Activated B cell treated with CpG ODN at 0.5 μM for 24 hours (primary cell): ENCODE results near the gene VKORC1. TPM values are rescaled to one million over a fixed set of nuclear protein-coding genes. Genes with fewer than 3 reads are reported as not detected.
"Not testable (repeated sequence)": the region's sequence is repeated elsewhere in the genome, so short reads cannot be mapped to it uniquely, and the experiment has no call there.

Source experiments
- ATAC-seq: fragments of 200-7000 bp; cut with Tn5 transposase; one replicate; pipeline ENCODE4 v1.10.0; 2021; ENCODE audit warnings: low read depth, mild to moderate bottlenecking, moderate library complexity
- CTCF ChIA-PET: fragments of 350-600 bp; sonication (Branson Sonifier 250); formaldehyde crosslinking; loops from one replicate; lab custom pipeline; 2021; ENCODE audit warnings: antibody characterized with exemption; lab: Charles Lee
- POLR2A ChIA-PET: fragments of 350-600 bp; sonication (Branson Sonifier 250); formaldehyde crosslinking; loops from one replicate; lab custom pipeline; 2021; ENCODE audit warnings: antibody characterized with exemption; lab: Charles Lee
- DNase-seq: peaks from one replicate; pipeline ENCODE4 v3.0.0; 2022
- H3K27ac Mint-ChIP-seq: one replicate; pipeline ENCODE4 v1.8.0; 2020; ENCODE audit warnings: mixed read lengths
- H3K27me3 Mint-ChIP-seq: one replicate; pipeline ENCODE4 v1.8.0; 2021; ENCODE audit warnings: mixed read lengths
- H3K36me3 Mint-ChIP-seq: one replicate; pipeline ENCODE4 v1.8.0; 2021; ENCODE audit warnings: low read depth, mixed read lengths
- H3K4me1 Mint-ChIP-seq: one replicate; pipeline ENCODE4 v1.8.0; 2021; ENCODE audit warnings: mixed read lengths
- H3K4me3 Mint-ChIP-seq: one replicate; pipeline ENCODE4 v1.8.0; 2020; ENCODE audit warnings: mild to moderate bottlenecking, mixed read lengths
- H3K9me3 Mint-ChIP-seq: one replicate; pipeline ENCODE4 v1.8.0; 2020; ENCODE audit warnings: mixed read lengths
- intact Hi-C: fragments of 100-400 bp; cut with micrococcal nuclease; formaldehyde crosslinking; loops from one replicate; pipeline ENCODE4 v1.15.1; 2024
- total RNA-seq: library from RNA; stranded (reverse); gene quantifications from 2 replicates; pipeline ENCODE4 v1.2.3, GENCODE V29; 2022
- TF ChIP-seq, protein P1 (sequence below): fragments of 200-600 bp; IDR thresholded peaks from one replicate; pipeline ENCODE4 v1.8.0; 2022; ENCODE audit warnings: antibody characterized with exemption, mild to moderate bottlenecking

The VKORC1 gene
- total RNA-seq, 1 donor from 2014 or later = 41.9 TPM

DNA sequence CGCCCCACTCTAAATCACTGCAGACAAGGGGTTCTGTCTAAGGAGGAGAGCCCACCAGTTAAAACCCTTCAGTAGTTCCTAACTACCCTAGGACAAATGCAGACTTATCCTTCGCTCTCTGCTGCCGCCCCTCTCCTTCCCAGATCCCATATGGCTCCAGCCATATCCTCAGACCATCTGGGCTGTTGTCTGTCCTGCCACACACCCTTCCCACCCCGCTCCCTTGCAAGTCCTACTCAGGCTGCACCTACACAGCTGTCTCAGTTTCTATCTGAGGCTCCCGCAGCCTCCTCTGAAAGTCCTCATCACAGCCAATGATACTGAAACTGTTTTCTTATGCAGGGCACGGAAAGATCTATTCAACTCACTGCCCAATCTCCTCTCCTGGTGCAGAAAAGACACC, 12.9 kb upstream of the VKORC1 start:
- ATAC-seq (no peak), DNase-seq (no peak)
- Mint-ChIP-seq H3K36me3 (peaks cover 28% of the 10 kb centered on the region), H3K4me3 (peak overlapping the region; percentile 83), H3K4me1 (peaks cover 19% of the 10 kb centered on the region), H3K9me3 (no peaks in the 10 kb centered on the region), H3K27me3 (no peaks in the 10 kb centered on the region), H3K27ac (no peak overlapping the region)
- TF ChIP-seq, protein P1, sequence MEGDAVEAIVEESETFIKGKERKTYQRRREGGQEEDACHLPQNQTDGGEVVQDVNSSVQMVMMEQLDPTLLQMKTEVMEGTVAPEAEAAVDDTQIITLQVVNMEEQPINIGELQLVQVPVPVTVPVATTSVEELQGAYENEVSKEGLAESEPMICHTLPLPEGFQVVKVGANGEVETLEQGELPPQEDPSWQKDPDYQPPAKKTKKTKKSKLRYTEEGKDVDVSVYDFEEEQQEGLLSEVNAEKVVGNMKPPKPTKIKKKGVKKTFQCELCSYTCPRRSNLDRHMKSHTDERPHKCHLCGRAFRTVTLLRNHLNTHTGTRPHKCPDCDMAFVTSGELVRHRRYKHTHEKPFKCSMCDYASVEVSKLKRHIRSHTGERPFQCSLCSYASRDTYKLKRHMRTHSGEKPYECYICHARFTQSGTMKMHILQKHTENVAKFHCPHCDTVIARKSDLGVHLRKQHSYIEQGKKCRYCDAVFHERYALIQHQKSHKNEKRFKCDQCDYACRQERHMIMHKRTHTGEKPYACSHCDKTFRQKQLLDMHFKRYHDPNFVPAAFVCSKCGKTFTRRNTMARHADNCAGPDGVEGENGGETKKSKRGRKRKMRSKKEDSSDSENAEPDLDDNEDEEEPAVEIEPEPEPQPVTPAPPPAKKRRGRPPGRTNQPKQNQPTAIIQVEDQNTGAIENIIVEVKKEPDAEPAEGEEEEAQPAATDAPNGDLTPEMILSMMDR = no peak
- ChIA-PET POLR2A (interaction anchor here (1.5 to 1.6 kb wide), 2 partner anchors 10 to 73 kb away, joined by 8 to 13 read pairs; partner anchors contain the start of genes FUS and KAT8), CTCF (interaction anchor here (1.1 kb wide), 1 partner anchor 50 kb away, joined by 5 read pairs; no protein-coding TSS in a partner anchor)
- intact Hi-C loops = loop anchor here (5.0 kb wide), 1 partner anchor 760 kb away; no protein-coding TSS in a partner anchor

DNA sequence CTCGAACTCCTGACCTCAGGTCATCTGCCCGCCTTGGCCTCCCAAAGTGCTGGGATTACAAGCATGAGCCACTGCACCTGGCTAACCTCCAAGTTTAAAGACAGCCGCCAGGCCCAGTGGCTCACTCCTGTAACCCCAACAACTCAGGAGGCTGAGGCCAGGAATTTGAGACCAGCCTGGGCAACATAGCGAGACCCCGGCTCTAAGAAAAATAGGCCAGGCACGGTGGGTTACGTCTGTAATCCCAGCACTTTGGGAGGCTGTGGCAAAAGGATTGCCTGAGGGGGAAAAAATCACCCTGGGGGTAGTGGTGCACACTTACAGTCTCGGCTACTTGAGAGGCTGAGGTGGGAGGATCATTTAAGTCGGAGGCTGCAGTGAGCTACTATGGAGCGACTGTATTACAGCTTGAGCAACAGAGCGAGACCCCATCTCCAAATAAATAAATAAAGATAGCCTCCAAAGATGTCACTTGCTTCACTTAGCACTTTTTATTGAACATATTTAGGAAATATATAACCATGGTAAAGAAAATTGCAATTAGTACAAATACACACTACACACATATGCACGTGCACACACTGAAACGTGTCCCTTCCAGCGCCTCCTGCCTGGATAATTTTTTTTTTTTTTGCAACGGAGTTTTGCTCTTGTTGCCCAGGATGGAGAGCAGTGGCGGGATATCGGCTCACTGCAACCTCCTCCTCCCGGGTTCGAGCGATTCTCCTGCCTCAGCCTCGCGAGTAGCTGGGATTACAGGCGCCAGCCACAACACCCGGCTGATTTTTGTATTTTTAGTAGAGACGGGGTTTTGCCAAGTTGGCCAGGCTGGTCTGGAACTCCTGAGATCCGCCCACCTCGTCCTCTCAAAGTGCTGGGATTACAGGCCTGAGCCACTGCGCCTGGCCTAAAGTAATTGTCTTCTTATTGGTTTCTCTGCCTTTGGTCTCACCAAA, 12.2 kb upstream of the VKORC1 start:
- intact Hi-C loops = loop anchor here (5.0 kb wide), 1 partner anchor 761 kb away; no protein-coding TSS in a partner anchor
- DNase-seq (no peak), ATAC-seq (no peak)
- H3K4me3 Mint-ChIP-seq = no peak overlapping the region
- H3K4me1 Mint-ChIP-seq = peaks cover 19% of the 10 kb centered on the region
- POLR2A ChIA-PET = interaction anchor here (1.6 kb wide), 1 partner anchor 11 kb away, joined by 13 read pairs; the partner anchor contains the start of gene KAT8
- H3K9me3 Mint-ChIP-seq = no peaks in the 10 kb centered on the region
- no peak overlapping the region for H3K27ac Mint-ChIP-seq
- CTCF ChIA-PET = no interaction called here
- H3K27me3 Mint-ChIP-seq = no peaks in the 10 kb centered on the region
- peaks cover 22% of the 10 kb centered on the region for H3K36me3 Mint-ChIP-seq
- TF ChIP-seq, protein P1 = no peak

- Mint-ChIP-seq H3K27me3 (no peaks in the 10 kb centered on the region), H3K27ac (peak overlapping the region; percentile 10), H3K4me3 (peak overlapping the region; percentile 61), H3K4me1 (peaks cover 19% of the 10 kb centered on the region), H3K36me3 (peaks cover 14% of the 10 kb centered on the region), H3K9me3 (no peaks in the 10 kb centered on the region)
- ATAC-seq (peak; percentile 90), DNase-seq (peak; percentile 85)
- ChIA-PET POLR2A (no interaction called here), CTCF (no interaction called here)
- intact Hi-C loops = loop anchor here (5.0 kb wide), 1 partner anchor 762 kb away; no protein-coding TSS in a partner anchor
- TF ChIP-seq, protein P1 = peak; percentile 45
These were observed 11.1 kb upstream of the VKORC1 start for GRCh38 chr16:31105677-31106213.

DNA sequence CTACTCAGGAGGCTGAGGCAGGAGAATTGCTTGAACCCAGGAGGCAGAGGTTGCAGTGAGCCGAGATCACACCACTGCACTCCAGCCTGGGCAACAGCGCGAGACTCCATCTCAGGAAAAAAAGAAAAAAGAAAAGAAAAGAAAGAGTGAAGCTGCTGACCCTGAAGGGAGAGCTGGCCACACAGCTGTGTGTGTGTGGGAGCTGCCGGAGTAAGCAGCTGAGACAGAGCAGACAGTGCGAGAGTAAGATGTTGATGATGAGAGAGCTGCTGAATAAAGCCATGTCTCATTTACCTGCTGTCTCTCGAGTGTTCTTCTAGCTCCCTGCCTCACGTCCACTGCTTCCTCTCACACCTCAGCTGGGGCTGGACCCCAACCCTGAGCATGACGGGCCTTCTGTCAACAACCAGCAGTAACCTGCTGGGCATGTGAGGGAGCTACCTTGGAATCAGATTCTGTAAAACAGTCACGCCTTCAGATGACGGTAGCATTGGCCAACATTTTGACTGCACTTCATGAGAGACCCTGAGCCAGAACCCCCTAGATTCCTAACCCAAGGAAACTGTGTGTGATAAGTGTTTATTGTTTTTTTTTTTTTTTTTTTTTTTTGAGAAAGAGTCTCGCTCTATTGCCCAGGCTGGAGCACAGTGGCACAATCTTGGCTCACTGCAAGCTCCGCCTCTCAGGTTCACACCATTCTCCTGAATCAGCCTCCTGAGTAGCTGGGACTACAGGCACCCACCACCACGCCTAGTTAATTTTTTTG, 6.5 kb upstream of the VKORC1 start:
- H3K4me3 Mint-ChIP-seq, DNase-seq, H3K27me3 Mint-ChIP-seq, H3K36me3 Mint-ChIP-seq, ATAC-seq, H3K27ac Mint-ChIP-seq, H3K4me1 Mint-ChIP-seq, H3K9me3 Mint-ChIP-seq, intact Hi-C loops: not testable (repeated sequence)
- POLR2A ChIA-PET = interaction anchor here (1.1 to 1.4 kb wide), 2 partner anchors 16 to 27 kb away, joined by 4 to 5 read pairs; partner anchors contain the start of genes KAT8, ZNF646 and ZNF668
- CTCF ChIA-PET = interaction anchor here (0.8 kb wide), 1 partner anchor 42 kb away, joined by 3 read pairs; no protein-coding TSS in a partner anchor
